Activated CD8-positive, alpha-beta T cell treated with anti-CD3 and anti-CD28 coated beads for 36 hours (primary cell): ENCODE results near the gene PARD6B. TPM values are rescaled to one million over a fixed set of nuclear protein-coding genes. Genes with fewer than 3 reads are reported as not detected.
"Not testable (repeated sequence)": the region's sequence is repeated elsewhere in the genome, so short reads cannot be mapped to it uniquely, and the experiment has no call there.

ENCODE experiments used
- ATAC-seq: fragments of 200-7000 bp; cut with Tn5 transposase; one replicate; pipeline ENCODE4 v1.10.0; 2021; ENCODE audit warnings: mild to moderate bottlenecking, moderate library complexity
- CTCF ChIA-PET: fragments of 350-600 bp; sonication (Branson Sonifier 250); formaldehyde crosslinking; loops from one replicate; lab custom pipeline; 2021; ENCODE audit warnings: antibody characterized with exemption; lab: Charles Lee
- POLR2A ChIA-PET: fragments of 350-600 bp; sonication (Branson Sonifier 250); formaldehyde crosslinking; loops from one replicate; lab custom pipeline; 2021; ENCODE audit warnings: antibody characterized with exemption; lab: Charles Lee
- DNase-seq: peaks from one replicate; pipeline ENCODE4 v3.0.0-alpha.2; 2020
- H3K27ac Mint-ChIP-seq: one replicate; pipeline ENCODE4 v1.8.0; 2021; ENCODE audit warnings: mild to moderate bottlenecking, mixed read lengths
- H3K27me3 Mint-ChIP-seq: one replicate; pipeline ENCODE4 v1.8.0; 2021; ENCODE audit warnings: mixed read lengths
- H3K36me3 Mint-ChIP-seq: one replicate; pipeline ENCODE4 v1.8.0; 2021; ENCODE audit warnings: low read depth, mixed read lengths
- H3K4me1 Mint-ChIP-seq: one replicate; pipeline ENCODE4 v1.8.0; 2021; ENCODE audit warnings: low read depth, mixed read lengths
- H3K4me3 Mint-ChIP-seq: one replicate; pipeline ENCODE4 v1.8.0; 2021; ENCODE audit warnings: mild to moderate bottlenecking, moderate library complexity, mixed read lengths
- H3K9me3 Mint-ChIP-seq: one replicate; pipeline ENCODE4 v1.8.0; 2021; ENCODE audit warnings: mixed read lengths
- intact Hi-C: fragments of 100-400 bp; cut with micrococcal nuclease; formaldehyde crosslinking; loops from one replicate; pipeline ENCODE4 v1.10.0; 2022
- total RNA-seq, 2 experiments: library from RNA; stranded (reverse); gene quantifications; one replicate each; pipeline ENCODE4 v1.2.3, GENCODE V29; 2021
- TF ChIP-seq, protein P1 (sequence below): fragments of 200-600 bp; IDR thresholded peaks from one replicate; pipeline ENCODE4 v1.8.0; 2022; ENCODE audit warnings: antibody characterized with exemption, mild to moderate bottlenecking

PARD6B gene
- total RNA-seq, 2 experiments from 2014 or later: 4.7 to 6.6 TPM

DNA sequence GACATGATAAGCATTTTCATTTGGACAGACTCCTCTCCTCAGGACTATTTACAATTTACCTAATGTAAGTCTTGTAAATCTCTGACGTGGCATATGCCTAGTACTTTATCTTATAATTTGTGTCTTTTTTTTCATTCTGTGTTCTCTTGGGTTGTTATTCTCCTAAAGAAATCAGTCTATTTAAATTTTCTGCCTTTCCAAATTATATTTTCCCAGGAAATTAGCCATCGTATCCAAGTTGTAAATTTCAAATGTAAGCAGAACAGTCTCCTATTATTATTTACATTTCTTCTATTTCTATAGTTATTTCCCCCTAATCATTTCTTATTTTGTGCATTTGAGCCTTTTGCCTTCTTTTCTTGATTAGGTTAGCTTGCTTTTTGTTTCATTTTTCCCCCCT is 46.0 kb downstream of the PARD6B start:
- H3K27ac Mint-ChIP-seq: no peak overlapping the region
- ChIA-PET CTCF (no interaction called here), POLR2A (no interaction called here)
- H3K4me1 Mint-ChIP-seq: peaks cover 2% of the 10 kb centered on the region
- no peaks in the 10 kb centered on the region for H3K9me3 Mint-ChIP-seq
- H3K4me3 Mint-ChIP-seq: no peak overlapping the region
- TF ChIP-seq, protein P1, sequence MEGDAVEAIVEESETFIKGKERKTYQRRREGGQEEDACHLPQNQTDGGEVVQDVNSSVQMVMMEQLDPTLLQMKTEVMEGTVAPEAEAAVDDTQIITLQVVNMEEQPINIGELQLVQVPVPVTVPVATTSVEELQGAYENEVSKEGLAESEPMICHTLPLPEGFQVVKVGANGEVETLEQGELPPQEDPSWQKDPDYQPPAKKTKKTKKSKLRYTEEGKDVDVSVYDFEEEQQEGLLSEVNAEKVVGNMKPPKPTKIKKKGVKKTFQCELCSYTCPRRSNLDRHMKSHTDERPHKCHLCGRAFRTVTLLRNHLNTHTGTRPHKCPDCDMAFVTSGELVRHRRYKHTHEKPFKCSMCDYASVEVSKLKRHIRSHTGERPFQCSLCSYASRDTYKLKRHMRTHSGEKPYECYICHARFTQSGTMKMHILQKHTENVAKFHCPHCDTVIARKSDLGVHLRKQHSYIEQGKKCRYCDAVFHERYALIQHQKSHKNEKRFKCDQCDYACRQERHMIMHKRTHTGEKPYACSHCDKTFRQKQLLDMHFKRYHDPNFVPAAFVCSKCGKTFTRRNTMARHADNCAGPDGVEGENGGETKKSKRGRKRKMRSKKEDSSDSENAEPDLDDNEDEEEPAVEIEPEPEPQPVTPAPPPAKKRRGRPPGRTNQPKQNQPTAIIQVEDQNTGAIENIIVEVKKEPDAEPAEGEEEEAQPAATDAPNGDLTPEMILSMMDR: no peak
- DNase-seq (no peak), ATAC-seq (no peak)
- H3K27me3 Mint-ChIP-seq: no peaks in the 10 kb centered on the region
- no peaks in the 10 kb centered on the region for H3K36me3 Mint-ChIP-seq
- intact Hi-C loops: no loop called here

DNA sequence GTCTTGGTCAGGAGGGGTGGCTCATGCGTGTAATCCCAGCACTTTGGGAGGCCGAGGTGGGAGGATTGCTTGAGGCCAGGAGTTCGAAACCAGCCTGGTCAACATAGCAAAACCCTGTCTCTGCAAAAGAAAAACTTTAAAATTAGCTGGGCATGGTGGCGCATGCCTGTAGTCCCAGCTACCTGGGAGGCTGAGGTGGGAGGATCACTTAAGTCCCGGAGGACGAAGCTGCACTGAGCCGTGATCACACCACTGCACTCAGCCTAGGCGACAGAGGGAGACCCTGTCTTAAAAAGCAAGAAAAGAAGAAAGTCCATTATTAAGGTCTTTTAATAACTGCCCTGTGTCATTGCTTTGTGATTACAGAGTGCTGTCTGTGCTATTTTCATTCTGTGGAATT is 47.6 kb downstream of the PARD6B start:
- H3K9me3 Mint-ChIP-seq, H3K27me3 Mint-ChIP-seq, DNase-seq, intact Hi-C loops, ATAC-seq, H3K36me3 Mint-ChIP-seq, H3K4me1 Mint-ChIP-seq, POLR2A ChIA-PET, H3K27ac Mint-ChIP-seq, H3K4me3 Mint-ChIP-seq: not testable (repeated sequence)
- CTCF ChIA-PET: interaction anchor here (0.9 to 2.6 kb wide), 4 partner anchors 9 to 29 kb away, joined by 3 to 14 read pairs (median 8); partner anchors contain the start of gene BCAS4

DNA sequence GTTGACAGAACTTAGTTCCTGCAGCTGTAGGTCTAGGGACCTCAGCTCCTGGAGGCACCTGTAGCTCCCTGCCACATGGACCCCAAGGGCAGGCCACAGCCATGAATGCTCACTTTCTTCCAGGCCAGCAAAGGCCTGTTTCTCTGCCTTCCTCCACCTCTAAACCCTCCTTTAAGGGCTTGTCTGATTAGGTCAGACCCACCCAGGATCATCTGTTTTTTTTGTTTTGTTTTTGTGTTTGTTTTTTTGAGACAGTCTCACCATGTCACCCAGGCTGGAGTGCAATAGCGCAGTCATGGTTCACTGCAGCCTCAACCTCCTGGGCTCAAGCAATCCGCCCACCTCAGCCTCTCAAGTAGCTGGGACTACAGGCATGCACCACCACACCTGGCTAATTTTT is 52.0 kb downstream of the PARD6B start:
- Mint-ChIP-seq H3K4me3 (no peak overlapping the region), H3K9me3 (no peaks in the 10 kb centered on the region), H3K27ac (no peak overlapping the region), H3K4me1 (no peaks in the 10 kb centered on the region), H3K36me3 (no peaks in the 10 kb centered on the region), H3K27me3 (no peaks in the 10 kb centered on the region)
- TF ChIP-seq, protein P1: no peak
- intact Hi-C loops: no loop called here
- ATAC-seq (no peak), DNase-seq (no peak)
- ChIA-PET CTCF (no interaction called here), POLR2A (interaction anchor here (1.4 kb wide), 1 partner anchor 11 kb away, joined by 3 read pairs; no protein-coding TSS in a partner anchor)

DNA sequence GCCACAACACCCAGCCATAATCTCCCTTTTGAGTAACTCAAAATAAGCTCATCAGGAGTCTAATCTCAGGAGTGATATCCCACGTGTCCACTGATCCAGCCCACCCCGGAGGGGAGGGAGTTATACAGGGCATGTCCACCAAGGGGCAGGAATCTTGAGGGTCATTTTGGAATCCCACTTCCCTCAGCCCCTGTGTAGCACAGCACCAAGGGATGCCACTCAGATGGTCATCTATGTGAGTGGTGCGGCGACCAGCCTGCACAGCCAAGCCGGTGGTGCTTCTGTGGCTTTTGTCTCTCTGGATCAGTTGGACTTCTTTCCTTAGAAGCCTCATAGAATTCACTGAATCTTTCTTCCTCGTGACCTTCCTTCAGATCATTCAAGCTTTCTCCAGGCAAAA is 52.5 kb downstream of the PARD6B start:
- intact Hi-C loops: no loop called here

DNA sequence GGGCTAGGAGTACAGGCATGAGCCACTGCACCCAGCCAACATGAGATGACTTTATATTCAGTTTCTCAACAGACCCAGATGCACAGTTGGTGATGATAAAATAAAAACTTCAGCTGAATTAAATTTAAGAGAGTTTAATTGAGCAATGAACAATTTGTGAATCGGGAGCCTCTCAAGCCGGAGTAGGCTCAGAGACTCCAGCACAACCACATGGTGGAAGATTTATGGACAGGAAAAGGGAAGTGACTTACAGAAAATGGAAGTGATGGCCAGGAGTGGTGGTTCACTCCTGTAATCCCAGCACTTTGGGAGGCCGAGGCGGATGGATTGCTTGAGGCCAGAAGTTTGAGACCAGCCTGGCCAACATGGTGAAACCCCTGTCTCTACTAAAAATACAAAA is 53.1 kb downstream of the PARD6B start:
- TF ChIP-seq, protein P1: no peak
- Mint-ChIP-seq H3K9me3 (no peaks in the 10 kb centered on the region), H3K27me3 (no peaks in the 10 kb centered on the region), H3K4me1 (no peaks in the 10 kb centered on the region), H3K27ac (no peak overlapping the region), H3K4me3 (no peak overlapping the region), H3K36me3 (no peaks in the 10 kb centered on the region)
- POLR2A ChIA-PET: no interaction called here
- intact Hi-C loops: no loop called here
- DNase-seq (no peak), ATAC-seq (no peak)
- CTCF ChIA-PET: interaction anchor here (0.6 to 2.7 kb wide), 3 partner anchors 10 to 278 kb away, joined by 3 to 16 read pairs (median 4); partner anchors contain the start of gene BCAS4

More for the DNA sequence above, 52.5 kb downstream of the PARD6B start:
- Mint-ChIP-seq H3K27ac (no peak overlapping the region), H3K9me3 (no peaks in the 10 kb centered on the region), H3K4me1 (no peaks in the 10 kb centered on the region), H3K4me3 (no peak overlapping the region), H3K27me3 (no peaks in the 10 kb centered on the region), H3K36me3 (no peaks in the 10 kb centered on the region)
- ChIA-PET CTCF (interaction anchor here (0.7 kb wide), 1 partner anchor 11 kb away, joined by 4 read pairs; the partner anchor contains the start of gene BCAS4), POLR2A (interaction anchor here (1.4 kb wide), 1 partner anchor 10 kb away, joined by 3 read pairs; no protein-coding TSS in a partner anchor)
- TF ChIP-seq, protein P1: no peak
- no peak for DNase-seq
- no peak for ATAC-seq
